Activated CD8-positive, alpha-beta T cell treated with anti-CD3 and anti-CD28 coated beads, Interleukin-2, amount 10 ng/mL, durations not matched to agents 7 days and 5 days (primary cell): Measurements from ENCODE around the gene ADAM22. TPM values are rescaled to one million over a fixed set of nuclear protein-coding genes. Genes with fewer than 3 reads are reported as not detected.

Experiments used
- ATAC-seq: fragments of 150-1000 bp; cut with Tn5 transposase; one replicate; pipeline ENCODE4 v1.10.0; 2021; ENCODE audit warnings: moderate library complexity
- CTCF ChIA-PET: fragments of 350-600 bp; sonication (Branson Sonifier 250); formaldehyde crosslinking; loops from one replicate; lab custom pipeline; 2021; ENCODE audit warnings: antibody characterized with exemption; lab: Charles Lee
- POLR2A ChIA-PET: fragments of 350-600 bp; sonication (Branson Sonifier 250); formaldehyde crosslinking; loops from one replicate; lab custom pipeline; 2021; ENCODE audit warnings: antibody characterized with exemption; lab: Charles Lee
- DNase-seq: peaks from one replicate; pipeline ENCODE4 v3.0.0-alpha.2; 2020
- H3K27ac Mint-ChIP-seq: one replicate; pipeline ENCODE4 v1.8.0; 2021; ENCODE audit warnings: mild to moderate bottlenecking, mixed read lengths
- H3K27me3 Mint-ChIP-seq: one replicate; pipeline ENCODE4 v1.8.0; 2021; ENCODE audit warnings: low read depth, mixed read lengths
- H3K36me3 Mint-ChIP-seq: one replicate; pipeline ENCODE4 v1.8.0; 2021; ENCODE audit warnings: low read depth, mixed read lengths
- H3K4me1 Mint-ChIP-seq: one replicate; pipeline ENCODE4 v1.8.0; 2021; ENCODE audit warnings: low read depth, mixed read lengths
- H3K4me3 Mint-ChIP-seq: one replicate; pipeline ENCODE4 v1.8.0; 2021; ENCODE audit warnings: mild to moderate bottlenecking, mixed read lengths
- H3K9me3 Mint-ChIP-seq: one replicate; pipeline ENCODE4 v1.8.0; 2022; ENCODE audit warnings: mixed read lengths; ENCODE audit not compliant: insufficient read depth
- total RNA-seq, 2 experiments: library from RNA; stranded (reverse); gene quantifications; one replicate each; pipeline ENCODE4 v1.2.3, GENCODE V29; 2021

Gene ADAM22
- total RNA-seq, 2 experiments from 2014 or later: 2.2 to 3.1 TPM

DNA sequence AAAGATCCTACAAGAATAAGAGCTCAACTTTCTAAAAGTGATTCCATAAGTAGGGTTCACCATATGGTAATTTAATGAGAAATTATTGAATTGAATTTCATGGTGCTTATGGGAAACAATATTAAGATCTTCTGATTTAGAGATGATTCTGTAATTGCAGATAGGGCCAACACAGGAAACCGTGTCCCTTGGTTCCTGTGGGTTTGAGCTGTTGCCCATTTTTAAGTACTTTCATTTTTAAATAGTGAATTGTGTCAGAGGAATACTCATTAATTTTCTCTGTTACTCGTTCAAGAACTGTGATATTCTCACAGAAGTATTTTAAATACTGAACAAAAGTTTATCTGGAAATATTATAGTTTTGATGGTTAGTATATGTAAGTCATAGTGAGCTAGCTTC, 156.6 kb downstream of the ADAM22 start:
- Mint-ChIP-seq H3K9me3 (no peaks in the 10 kb centered on the region), H3K4me1 (peaks cover 12% of the 10 kb centered on the region), H3K27me3 (peaks cover 3% of the 10 kb centered on the region), H3K36me3 (no peaks in the 10 kb centered on the region), H3K4me3 (no peak overlapping the region), H3K27ac (no peak overlapping the region)
- CTCF ChIA-PET: interaction anchor here (1.7 to 2.3 kb wide), 2 partner anchors 11 to 19 kb away, joined by 3 to 7 read pairs; no protein-coding TSS in a partner anchor
- ATAC-seq (no peak), DNase-seq (no peak)
- POLR2A ChIA-PET: interaction anchor here (0.6 kb wide), 1 partner anchor 157 kb away, joined by 4 read pairs; no protein-coding TSS in a partner anchor

DNA sequence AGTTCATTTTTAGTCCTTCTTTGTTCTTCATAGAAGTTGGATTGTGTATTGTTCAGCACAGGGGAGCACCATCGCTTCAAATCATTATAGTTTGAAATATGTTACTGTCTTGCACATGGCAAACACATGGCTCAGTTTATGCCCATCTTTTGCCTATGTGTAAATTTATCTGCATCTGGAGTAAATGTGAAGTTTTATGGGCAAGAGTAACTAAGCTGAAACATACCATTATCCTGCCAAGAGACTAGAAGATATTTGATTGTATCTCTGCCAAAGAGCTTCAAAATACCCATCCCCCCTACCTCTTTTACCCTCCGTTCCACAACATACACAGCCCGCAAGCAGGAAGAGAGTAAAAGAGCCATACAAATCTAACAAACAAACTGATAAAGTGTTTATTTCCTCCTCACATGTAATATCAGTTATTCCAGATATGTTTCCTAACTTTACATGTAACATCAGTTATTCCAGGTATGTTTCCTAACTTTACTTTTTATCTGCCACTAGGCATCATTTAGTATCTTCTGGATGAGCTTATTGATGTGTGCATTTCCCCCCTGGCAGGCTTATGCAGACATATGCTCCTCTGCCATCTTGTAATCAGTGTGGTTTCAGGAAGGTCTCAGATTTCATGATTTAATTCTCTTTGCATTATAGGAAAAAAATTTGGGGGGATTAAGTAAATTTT, 158.1 kb downstream of the ADAM22 start:
- H3K9me3 Mint-ChIP-seq: no peaks in the 10 kb centered on the region
- CTCF ChIA-PET: no interaction called here
- ATAC-seq (no peak), DNase-seq (no peak)
- peaks cover 12% of the 10 kb centered on the region for H3K4me1 Mint-ChIP-seq
- POLR2A ChIA-PET: no interaction called here
- H3K27ac Mint-ChIP-seq: no peak overlapping the region
- H3K4me3 Mint-ChIP-seq: no peak overlapping the region
- H3K27me3 Mint-ChIP-seq: peaks cover 3% of the 10 kb centered on the region
- H3K36me3 Mint-ChIP-seq: no peaks in the 10 kb centered on the region

- ATAC-seq (no peak), DNase-seq (no peak)
- Mint-ChIP-seq H3K27me3 (peaks cover 3% of the 10 kb centered on the region), H3K9me3 (no peaks in the 10 kb centered on the region), H3K4me1 (peaks cover 12% of the 10 kb centered on the region), H3K36me3 (no peaks in the 10 kb centered on the region), H3K4me3 (no peak overlapping the region), H3K27ac (no peak overlapping the region)
- CTCF ChIA-PET: no interaction called here
- POLR2A ChIA-PET: no interaction called here
These were observed 158.6 kb downstream of the ADAM22 start for GRCh38 chr7:88092676-88092999.

- ATAC-seq: no peak
- Mint-ChIP-seq H3K4me1 (peaks cover 7% of the 10 kb centered on the region), H3K27me3 (no peaks in the 10 kb centered on the region), H3K36me3 (no peaks in the 10 kb centered on the region), H3K4me3 (no peak overlapping the region), H3K27ac (no peak overlapping the region), H3K9me3 (no peaks in the 10 kb centered on the region)
- no peak for DNase-seq
- ChIA-PET CTCF (interaction anchor here (1.9 kb wide), 1 partner anchor 12 kb away, joined by 7 read pairs; no protein-coding TSS in a partner anchor), POLR2A (no interaction called here)
These were observed 167.7 kb downstream of the ADAM22 start for GRCh38 chr7:88101769-88102168.

- ChIA-PET CTCF (interaction anchor here (1.9 kb wide), 1 partner anchor 12 kb away, joined by 7 read pairs; no protein-coding TSS in a partner anchor), POLR2A (no interaction called here)
- Mint-ChIP-seq H3K27me3 (no peaks in the 10 kb centered on the region), H3K36me3 (no peaks in the 10 kb centered on the region), H3K4me1 (peaks cover 7% of the 10 kb centered on the region), H3K4me3 (no peak overlapping the region), H3K27ac (no peak overlapping the region), H3K9me3 (no peaks in the 10 kb centered on the region)
- ATAC-seq (no peak), DNase-seq (no peak)
These were observed 168.6 kb downstream of the ADAM22 start for GRCh38 chr7:88102675-88103074.

GRCh38 chr7:88104732-88105131, 170.7 kb downstream of the ADAM22 start:
- ATAC-seq (no peak), DNase-seq (no peak)
- H3K27ac Mint-ChIP-seq: no peak overlapping the region
- peaks cover 7% of the 10 kb centered on the region for H3K4me1 Mint-ChIP-seq
- ChIA-PET POLR2A (no interaction called here), CTCF (no interaction called here)
- H3K9me3 Mint-ChIP-seq: no peaks in the 10 kb centered on the region
- no peaks in the 10 kb centered on the region for H3K27me3 Mint-ChIP-seq
- H3K36me3 Mint-ChIP-seq: no peaks in the 10 kb centered on the region
- no peak overlapping the region for H3K4me3 Mint-ChIP-seq

- peaks cover 7% of the 10 kb centered on the region for H3K4me1 Mint-ChIP-seq
- H3K36me3 Mint-ChIP-seq: no peaks in the 10 kb centered on the region
- DNase-seq: no peak
- ATAC-seq: no peak
- H3K4me3 Mint-ChIP-seq: no peak overlapping the region
- ChIA-PET POLR2A (no interaction called here), CTCF (no interaction called here)
- H3K9me3 Mint-ChIP-seq: no peaks in the 10 kb centered on the region
- H3K27me3 Mint-ChIP-seq: no peaks in the 10 kb centered on the region
- H3K27ac Mint-ChIP-seq: no peak overlapping the region
These were observed 171.2 kb downstream of the ADAM22 start for GRCh38 chr7:88105231-88105630.

- Mint-ChIP-seq H3K27ac (no peak overlapping the region), H3K27me3 (no peaks in the 10 kb centered on the region), H3K4me3 (no peak overlapping the region), H3K4me1 (peaks cover 7% of the 10 kb centered on the region), H3K36me3 (no peaks in the 10 kb centered on the region), H3K9me3 (no peaks in the 10 kb centered on the region)
- DNase-seq (no peak), ATAC-seq (no peak)
- ChIA-PET CTCF (no interaction called here), POLR2A (no interaction called here)
These were observed 172.4 kb downstream of the ADAM22 start for GRCh38 chr7:88106434-88106833.

DNA sequence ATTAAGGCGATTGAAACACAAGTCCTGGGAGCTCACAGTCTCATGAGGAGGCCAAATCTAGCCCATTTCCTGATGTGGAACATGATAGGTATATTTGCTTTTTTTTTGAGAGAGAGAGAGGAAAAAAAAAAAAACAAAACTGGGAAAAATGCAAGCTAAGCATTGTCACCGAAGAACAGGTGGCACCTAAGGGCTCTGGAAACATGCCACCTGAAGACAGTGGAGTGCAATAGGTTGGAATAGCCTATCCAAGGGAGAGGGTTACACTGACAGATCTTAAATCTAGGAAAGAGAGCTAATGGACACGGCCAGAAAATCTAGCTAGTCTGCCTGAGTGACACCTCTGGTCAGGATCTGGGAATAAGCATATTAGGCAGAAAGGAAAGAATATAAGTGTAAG, 175.6 kb downstream of the ADAM22 start:
- H3K4me1 Mint-ChIP-seq: no peaks in the 10 kb centered on the region
- DNase-seq (no peak), ATAC-seq (no peak)
- H3K27me3 Mint-ChIP-seq: no peaks in the 10 kb centered on the region
- no peaks in the 10 kb centered on the region for H3K36me3 Mint-ChIP-seq
- no peak overlapping the region for H3K27ac Mint-ChIP-seq
- ChIA-PET POLR2A (no interaction called here), CTCF (interaction anchor here (0.8 to 1.1 kb wide), 3 partner anchors 20 to 222 kb away, joined by 3 to 4 read pairs (median 3); partner anchors contain the start of gene ADAM22)
- no peaks in the 10 kb centered on the region for H3K9me3 Mint-ChIP-seq
- no peak overlapping the region for H3K4me3 Mint-ChIP-seq

- ATAC-seq (no peak), DNase-seq (no peak)
- Mint-ChIP-seq H3K36me3 (no peaks in the 10 kb centered on the region), H3K9me3 (no peaks in the 10 kb centered on the region), H3K27ac (no peak overlapping the region), H3K27me3 (no peaks in the 10 kb centered on the region), H3K4me3 (no peak overlapping the region), H3K4me1 (no peaks in the 10 kb centered on the region)
- ChIA-PET POLR2A (no interaction called here), CTCF (interaction anchor here (0.6 to 1.8 kb wide), 9 partner anchors 16 to 605 kb away, joined by 3 to 6 read pairs (median 3); partner anchors contain the start of gene ADAM22)
These were observed 177.2 kb downstream of the ADAM22 start for GRCh38 chr7:88111140-88111743.

DNA sequence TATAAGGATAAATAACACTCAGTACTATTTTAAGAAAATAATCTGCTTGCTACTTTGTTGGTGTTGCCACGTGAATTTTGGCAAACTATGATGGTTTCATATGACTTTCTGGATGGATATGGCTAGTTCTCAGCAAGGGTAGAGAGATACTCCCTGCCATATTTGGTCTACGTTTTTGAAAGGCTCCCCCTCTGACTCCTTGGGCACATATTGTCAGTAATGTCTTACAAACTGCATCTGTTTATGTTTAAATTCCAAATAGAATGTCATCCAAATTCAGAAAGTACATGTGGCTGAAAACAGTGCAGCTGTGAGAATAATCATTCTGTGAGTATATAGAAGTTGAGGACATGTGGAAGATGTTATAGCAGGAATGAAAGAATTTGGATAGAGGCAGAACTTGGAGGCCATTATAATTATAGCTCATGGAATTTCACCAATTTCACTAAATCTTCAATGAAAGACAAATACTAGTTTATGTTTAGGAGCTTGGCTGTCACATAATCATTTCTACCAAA, 178.0 kb downstream of the ADAM22 start:
- Mint-ChIP-seq H3K36me3 (no peaks in the 10 kb centered on the region), H3K9me3 (no peaks in the 10 kb centered on the region), H3K27me3 (no peaks in the 10 kb centered on the region), H3K4me3 (no peak overlapping the region), H3K4me1 (no peaks in the 10 kb centered on the region), H3K27ac (no peak overlapping the region)
- no peak for ATAC-seq
- ChIA-PET CTCF (interaction anchor here (0.6 to 1.8 kb wide), 10 partner anchors 17 to 606 kb away, joined by 3 to 6 read pairs (median 3); partner anchors contain the start of gene ADAM22), POLR2A (no interaction called here)
- no peak for DNase-seq

DNA sequence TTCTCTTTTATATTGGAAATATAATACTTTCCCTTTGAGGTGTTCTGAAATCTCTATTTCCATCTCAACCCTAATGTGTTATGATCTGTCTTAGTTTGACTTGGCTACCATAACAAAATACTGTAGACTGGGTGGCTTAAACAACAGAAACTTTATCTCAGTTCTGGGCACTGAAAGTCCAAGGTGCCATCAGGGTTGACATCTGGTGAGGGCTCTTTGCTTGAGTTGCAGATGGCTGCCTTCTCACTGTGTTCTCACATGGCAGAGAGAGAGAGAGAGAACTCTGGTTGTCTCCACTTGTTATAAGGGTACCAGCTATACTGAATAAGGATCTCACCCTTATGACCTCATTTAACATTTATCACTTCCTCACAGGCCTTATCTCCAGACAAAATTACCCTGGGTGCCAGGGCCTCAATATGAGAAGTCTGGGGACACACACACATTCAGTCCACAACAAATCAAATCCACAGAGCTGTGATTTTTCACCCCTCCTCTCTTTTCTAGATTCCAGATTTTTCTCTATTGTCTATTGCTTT, 181.3 kb downstream of the ADAM22 start:
- H3K27ac Mint-ChIP-seq: no peak overlapping the region
- no peaks in the 10 kb centered on the region for H3K36me3 Mint-ChIP-seq
- POLR2A ChIA-PET: no interaction called here
- CTCF ChIA-PET: interaction anchor here (1.0 kb wide), 1 partner anchor 290 kb away, joined by 3 read pairs; no protein-coding TSS in a partner anchor
- DNase-seq (no peak), ATAC-seq (no peak)
- no peaks in the 10 kb centered on the region for H3K9me3 Mint-ChIP-seq
- H3K4me1 Mint-ChIP-seq: no peaks in the 10 kb centered on the region
- no peak overlapping the region for H3K4me3 Mint-ChIP-seq
- H3K27me3 Mint-ChIP-seq: no peaks in the 10 kb centered on the region
